HG03103 (cell line): ENCODE data around the gene USP5.

ENCODE experiments used
- ATAC-seq: cut with Tn5 transposase; IDR thresholded peaks from one replicate; pipeline ENCODE4 v1.9.1; 2021; ENCODE audit warnings: low read depth; ENCODE audit not compliant: unreplicated experiment

Gene USP5

DNA sequence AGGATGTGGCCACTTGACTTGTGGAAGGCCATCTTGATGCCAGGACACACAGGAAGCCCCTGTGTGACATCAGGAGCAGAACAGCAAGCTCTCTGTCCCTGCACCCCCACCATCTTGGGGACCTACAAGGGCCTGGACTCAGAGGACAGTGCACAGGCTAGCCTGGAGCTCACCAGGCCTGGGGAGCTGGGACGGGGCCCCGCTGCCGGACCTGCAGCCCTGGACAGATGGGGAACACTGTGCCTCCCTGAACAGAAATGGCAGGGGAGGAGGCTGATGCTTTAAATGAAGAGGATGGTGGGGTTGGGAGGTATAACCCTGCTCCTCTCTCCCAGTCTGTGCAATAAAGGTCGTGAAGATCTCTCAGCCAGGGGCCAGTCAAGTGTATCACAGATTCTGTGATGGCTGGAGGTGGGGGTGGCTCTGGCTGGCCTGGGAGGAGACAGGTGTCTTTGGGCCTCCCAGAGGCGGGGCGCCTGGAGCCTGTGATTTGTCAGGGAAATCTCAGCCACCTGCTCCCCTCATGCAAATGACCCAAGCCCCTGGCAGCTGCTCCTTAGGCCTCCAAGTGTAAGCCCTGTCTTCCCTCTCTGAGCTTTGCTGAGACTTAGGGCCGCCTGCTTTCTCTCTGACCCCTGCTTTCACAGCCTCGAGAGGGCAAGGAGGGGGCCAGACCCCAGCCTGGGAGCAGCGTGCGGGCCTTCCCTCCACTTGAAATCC is 12.3 kb upstream of the USP5 start:
- peak; percentile 73 for ATAC-seq

DNA sequence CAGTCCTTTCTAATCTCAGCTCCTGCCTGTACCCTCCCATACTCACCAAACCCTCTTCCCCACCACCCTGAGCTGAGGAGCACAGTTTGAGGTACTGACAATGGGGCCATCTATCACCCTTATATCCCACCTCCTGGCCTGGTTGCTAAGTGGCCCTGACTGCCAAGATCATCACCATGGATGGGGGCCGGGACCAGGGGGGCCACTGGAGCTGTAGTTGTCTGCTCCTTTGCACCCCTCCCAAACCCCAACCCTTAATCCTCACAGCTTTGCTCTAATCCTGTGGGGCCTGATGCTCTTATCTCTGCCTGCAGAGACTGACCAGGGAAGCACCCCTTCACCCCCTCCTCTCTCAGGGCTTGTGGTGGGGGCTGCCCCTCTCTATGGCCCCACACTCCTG is 11.6 kb upstream of the USP5 start:
- ATAC-seq = no peak

DNA sequence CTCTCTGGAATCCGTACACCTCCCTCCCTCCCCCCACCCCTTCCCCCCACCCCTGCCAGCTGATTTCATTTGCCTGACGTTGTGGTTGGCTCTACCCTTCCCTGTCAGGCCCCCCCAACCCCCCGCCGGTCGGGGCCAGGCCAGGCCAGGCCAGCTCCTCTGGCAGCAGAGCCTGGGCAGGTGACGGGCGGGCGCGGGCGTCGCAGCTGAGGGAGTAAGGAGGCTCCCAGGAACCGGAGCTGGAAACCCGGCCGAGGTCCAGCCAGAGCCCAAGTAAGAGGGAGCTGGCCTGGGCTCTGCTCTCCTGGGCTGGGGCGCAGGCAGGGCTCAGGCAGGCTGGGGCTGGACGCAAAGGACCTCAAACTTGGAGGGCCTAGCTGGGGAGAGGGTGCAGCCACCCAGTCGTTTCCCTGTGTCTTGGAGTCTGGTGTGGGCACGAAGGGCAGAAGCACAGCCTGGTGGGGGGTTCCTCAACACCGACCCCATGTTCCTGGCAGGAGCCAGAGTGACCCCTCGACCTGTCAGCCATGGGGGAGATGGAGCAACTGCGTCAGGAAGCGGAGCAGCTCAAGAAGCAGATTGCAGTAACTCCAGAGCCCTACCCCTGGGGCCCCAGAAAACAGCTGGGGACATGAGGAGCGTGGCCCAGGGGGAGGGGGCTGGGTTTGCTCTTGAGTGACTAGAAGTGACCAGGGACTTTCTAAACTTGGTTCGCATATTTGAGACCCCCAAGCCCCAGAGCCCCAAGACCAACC is 11.0 kb upstream of the USP5 start, which contains the start of gene GNB3:
Gene GNB3 (plus strand): TSS at position 165 of the 755 bp plus-strand sequence. CDS start 363 bp downstream, at position 528.
- ATAC-seq = no peak

DNA sequence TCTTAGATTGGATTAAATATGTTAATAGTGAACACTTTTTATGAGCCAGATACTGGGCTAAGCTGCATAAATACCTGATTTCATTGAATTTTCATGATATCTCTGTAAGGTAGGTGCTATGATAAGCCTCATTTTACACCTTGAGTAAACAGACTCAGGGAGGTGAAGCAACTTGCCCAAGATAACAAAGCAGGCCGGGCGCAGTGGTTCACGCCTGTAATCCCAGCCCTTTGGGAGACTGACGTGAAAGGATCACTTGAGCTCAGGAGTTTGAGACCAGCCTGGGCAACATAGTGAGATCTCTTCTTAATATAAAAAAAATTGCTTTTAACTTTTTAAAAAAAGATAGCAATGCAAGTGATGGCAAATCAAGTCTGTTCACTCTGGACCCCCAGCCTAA is 9.9 kb upstream of the USP5 start:
- no peak for ATAC-seq

DNA sequence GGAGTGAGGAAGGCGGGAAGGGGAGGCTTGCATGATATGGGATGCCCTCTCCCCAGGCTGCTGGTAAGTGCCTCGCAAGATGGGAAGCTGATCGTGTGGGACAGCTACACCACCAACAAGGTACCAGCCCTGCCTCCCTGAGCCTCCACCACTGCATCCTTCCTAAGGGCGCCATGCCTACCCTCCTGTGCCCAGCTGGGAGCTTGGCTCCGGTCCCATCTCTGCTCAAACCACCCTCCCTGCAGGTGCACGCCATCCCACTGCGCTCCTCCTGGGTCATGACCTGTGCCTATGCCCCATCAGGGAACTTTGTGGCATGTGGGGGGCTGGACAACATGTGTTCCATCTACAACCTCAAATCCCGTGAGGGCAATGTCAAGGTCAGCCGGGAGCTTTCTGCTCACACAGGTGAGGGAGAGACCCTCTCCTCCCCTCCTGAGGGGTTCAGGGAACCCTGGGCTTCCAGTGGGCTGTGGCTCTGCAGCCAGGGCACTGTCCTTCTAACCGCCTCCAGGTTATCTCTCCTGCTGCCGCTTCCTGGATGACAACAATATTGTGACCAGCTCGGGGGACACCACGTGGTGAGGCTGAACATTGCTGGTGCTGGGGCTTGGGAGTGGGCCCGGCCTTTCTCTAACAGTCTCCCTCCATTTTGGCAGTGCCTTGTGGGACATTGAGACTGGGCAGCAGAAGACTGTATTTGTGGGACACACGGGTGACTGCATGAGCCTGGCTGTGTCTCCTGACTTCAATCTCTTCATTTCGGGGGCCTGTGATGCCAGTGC is 8.6 kb upstream of the USP5 start:
- ATAC-seq = no peak

DNA sequence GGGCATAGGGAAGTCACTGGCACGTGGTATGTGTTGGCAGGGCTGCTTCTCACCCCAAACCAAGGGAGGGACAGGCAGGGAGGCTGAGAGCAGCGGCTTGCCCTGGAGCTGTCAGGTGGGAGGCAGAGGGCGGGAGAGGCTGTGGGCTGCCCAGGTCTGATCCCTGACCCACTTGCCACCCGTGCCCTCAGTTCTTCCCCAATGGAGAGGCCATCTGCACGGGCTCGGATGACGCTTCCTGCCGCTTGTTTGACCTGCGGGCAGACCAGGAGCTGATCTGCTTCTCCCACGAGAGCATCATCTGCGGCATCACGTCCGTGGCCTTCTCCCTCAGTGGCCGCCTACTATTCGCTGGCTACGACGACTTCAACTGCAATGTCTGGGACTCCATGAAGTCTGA is 6.6 kb upstream of the USP5 start:
- ATAC-seq = no peak

DNA sequence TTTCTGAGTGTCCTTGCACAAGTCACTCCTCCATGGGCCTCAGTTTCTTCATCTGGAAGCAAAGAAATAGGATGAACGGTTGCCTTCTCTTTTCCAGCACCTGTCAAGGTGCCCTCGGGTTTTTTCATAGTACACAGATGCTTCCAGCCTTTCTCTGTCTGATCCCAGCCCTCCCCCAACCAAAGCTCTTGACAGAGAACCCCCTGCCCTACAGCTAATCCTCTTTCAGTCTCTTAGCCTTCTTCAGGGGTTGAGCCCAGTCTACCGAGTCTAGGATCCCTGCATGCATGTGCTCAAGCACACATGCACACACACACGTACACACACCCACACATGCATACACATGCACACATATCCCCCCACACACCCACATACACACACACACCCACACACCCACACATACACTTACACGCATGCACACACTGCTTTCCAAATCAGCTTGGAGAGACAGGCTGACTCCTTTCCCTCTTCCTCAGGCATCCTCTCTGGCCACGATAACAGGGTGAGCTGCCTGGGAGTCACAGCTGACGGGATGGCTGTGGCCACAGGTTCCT is 5.6 kb upstream of the USP5 start:
- ATAC-seq = no peak

DNA sequence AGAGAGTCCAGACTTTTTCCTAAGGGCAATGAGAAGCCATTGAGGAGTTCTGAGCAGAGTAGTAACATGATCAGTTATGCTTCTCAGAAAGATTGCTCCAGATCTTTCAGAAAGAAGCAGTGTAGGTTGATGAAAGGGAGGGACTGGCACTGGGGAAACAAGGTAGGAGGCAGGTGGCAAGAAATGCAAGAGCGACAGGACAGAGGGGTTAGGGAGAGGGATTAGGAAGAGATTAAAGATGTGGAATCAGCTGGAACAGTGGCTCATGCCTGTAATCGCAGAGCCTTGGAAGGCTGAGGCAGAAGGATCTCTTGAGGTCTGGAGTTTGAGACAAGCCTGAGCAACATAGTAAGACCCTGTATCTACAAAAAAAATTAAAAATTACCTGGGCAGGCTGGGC is 4.3 kb upstream of the USP5 start:
- ATAC-seq = no peak

DNA sequence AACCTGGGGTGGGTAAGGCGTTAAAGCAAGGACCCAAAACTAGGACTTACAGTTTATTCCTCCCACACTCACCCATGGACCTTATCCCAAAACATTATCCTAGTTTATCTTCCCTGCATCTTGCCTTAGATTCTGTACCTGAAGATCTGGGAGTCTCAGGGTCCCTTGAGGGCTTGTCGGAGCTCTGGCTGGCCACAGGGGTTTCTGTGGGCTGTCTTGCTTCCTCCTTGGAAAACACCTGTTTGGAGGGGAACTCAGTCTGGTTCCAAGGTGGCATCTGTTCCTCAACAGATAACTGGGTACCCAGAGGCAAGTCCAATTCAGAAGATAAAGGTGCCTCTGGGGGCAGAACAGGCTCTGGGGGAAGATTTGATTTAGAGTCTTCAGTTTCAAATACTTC is 2.5 kb upstream of the USP5 start:
- no peak for ATAC-seq

DNA sequence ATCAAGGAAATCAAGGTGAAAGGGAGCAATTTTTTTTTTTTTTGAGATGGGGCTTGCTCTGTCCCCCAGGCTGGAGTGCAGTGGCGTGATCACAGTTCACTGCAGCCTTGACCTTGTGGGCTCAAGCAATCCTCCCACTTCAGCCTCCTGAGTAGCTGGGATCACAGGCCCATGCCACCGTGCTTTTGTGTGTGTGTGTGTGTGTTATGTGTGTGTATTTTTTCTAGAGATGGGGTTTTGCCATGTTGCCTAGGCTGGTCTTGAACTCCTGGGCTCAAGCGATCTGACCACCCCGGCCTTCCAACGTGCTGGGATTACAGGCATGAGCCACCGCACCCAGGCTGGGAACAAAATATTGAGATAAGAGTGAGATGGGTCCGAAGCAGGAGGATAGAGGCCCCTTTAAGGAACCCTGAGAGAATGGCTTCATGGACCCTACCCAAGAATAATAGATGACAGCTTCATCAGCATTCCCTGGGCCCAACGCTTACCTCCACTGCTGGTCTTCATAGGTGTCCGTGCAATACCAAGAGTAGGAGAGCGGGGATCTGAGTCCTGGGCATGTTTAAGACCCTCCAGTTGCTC is 1.9 kb upstream of the USP5 start:
- no peak for ATAC-seq

DNA sequence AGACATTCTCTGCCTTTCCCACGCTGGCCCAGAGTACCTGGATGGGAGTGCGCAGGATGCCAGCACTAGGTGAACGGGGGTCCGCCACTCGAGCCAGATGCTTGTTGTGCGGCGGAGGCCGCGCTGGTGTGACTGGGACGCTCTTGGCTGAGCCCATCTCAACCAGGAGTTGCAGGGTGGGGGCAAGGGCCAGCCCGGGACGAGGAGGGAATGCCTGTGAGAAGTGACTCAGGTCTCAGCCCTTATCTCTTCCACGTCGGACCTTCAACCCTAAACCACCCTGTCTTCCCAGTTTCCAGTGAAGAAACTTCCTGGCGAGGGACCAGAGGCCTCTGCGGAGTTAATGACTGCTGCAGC is 1.2 kb upstream of the USP5 start:
- ATAC-seq = no peak

DNA sequence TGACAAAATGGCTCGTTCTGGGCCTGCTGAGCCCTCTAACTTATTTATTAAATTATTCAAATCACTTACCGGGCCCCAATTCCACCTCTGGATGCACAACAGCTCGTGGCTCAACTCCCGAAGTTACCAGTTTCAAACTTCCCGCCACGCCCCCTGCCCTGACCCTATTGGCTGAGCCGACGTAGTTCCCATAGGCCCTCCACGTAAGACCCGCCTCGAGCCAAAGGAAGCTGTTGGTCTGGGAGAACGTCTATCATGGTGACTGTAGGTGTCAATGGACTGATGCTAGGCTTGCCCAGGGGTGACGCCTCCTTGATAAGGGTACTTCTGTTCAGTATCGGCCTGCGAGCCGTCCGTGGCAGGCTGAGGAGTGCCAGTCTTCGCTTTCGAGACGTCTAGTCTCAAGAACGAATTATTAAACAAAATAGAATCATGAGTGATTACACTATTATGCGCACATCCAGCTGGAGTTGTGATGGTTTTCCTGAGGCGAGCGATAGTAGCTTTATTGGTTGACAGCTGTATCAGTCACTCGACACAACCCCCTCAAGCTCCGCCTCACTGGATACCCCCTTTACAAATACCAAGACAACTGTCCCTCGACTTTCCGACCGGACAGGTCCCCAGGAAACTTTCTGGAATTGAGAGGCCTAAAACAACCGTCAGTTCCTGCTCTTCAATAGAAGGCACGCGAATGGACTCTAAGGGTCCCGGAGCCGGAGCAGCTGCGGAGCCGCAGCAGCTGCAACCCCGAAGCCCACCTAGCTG is 613 bp upstream of the USP5 start, which contains the start of gene CDCA3:
Gene CDCA3 (minus strand): TSS at position 134 of the 768 bp plus-strand sequence. CDS start 334 bp downstream, outside the sequence.
- peak; percentile 43 for ATAC-seq

DNA sequence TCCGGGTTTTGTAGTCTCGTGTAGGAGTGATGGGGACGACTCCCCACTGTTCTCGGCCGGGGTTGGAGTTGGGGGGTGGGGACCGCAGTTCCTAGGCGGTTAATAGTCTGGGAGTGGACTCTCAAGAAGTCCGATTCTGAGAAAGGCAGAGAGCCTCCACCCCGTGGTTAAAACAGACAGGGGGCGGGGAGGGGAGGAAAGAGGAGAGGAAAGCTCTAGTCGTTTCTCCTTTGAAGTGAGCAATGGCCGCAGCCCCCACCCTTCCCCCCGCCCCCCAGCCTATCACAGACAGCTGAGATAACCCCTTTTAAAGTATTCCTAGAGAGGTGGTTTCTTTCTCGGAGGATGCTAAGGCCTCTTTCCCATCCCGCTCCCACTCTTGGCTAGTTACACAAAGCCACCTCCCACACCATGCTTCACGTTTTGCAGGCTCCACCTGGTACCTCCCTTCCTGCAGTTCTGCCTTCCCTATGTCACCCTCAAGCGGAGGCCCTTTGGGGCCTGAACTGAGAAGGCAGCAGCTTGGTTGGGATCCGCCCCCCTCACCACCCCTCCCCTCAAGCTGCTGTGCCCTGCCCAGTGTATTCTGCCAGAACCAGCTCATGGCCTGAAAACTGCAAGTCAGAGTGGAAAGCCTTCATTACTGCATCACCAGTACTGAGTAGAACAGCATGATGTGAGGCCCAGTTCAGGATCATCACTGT is 853 bp downstream of the USP5 start:
- no peak for ATAC-seq

DNA sequence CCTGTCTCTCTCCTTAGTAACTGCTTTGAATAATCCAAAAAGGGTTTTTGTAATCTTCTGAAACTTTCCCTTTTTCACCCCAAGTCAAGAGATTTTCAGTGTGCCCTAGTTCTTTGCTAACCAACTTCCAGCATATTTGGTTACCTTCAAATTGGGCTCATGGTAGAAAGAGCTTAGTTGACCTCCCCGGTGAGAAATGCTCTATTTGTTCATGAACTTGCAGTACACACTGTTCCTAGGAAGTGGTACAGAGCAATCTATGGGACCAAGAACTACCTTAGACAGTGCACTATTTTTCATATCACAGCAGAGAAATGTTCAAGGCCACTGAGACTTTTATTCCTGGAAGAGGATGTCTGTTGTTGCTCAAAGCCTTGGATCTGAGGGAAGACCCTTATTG is 1.7 kb downstream of the USP5 start:
- ATAC-seq = no peak

DNA sequence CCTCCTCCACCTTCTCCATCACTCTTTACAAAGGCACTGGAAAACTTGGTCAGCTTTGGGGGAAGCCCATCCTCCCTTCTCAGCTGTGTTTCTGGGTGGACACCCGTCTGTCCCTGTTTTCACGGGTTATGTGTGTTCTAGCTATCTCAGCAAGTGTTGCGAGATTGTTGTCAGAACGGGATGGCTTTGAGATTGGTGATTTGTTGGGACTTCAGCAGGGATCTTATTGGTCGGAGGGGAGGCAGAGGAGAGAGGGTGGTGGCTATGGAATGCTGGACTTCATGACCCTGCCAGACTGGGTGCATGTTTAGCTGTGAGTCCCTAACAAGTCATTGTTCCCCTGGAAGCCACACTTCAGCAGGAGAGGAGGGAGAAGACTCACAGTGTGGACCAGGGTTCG is 2.1 kb downstream of the USP5 start:
- ATAC-seq = no peak

DNA sequence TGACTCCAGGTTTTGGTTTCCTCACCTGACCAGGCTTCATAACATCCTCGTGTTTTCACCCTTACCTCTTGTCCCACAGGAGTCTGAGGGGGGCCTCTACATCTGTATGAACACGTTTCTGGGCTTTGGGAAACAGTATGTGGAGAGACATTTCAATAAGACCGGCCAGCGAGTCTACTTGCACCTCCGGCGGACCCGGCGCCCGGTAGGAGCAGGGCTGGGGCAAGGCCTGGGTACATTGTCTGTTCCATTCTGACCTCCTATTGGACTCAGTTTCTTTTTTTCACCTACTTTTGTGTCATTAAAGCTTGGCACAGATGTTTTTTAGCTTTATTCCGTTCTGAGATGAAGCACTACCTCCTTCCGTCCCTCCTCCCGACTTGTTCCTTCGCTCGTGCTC is 3.4 kb downstream of the USP5 start:
- ATAC-seq = no peak

DNA sequence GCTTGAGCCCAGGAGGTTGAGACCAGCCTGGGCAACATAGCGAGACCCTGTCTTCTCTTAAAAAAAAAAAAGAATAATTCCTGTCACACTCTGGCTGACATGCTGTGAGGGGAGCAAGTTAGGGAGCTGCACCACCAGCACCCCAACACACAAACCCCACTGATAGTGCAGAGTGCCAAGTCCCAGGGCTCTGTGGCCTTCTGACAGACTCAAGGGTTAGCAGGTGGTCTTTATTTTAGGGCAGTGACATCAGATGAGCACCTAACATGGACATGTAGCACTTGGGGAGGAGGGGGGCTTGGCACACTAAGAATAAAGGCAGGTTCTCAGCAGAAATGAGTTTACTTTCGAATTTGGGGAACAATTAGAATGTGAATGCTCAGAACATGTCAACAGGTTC is 6.8 kb downstream of the USP5 start:
- ATAC-seq = no peak

DNA sequence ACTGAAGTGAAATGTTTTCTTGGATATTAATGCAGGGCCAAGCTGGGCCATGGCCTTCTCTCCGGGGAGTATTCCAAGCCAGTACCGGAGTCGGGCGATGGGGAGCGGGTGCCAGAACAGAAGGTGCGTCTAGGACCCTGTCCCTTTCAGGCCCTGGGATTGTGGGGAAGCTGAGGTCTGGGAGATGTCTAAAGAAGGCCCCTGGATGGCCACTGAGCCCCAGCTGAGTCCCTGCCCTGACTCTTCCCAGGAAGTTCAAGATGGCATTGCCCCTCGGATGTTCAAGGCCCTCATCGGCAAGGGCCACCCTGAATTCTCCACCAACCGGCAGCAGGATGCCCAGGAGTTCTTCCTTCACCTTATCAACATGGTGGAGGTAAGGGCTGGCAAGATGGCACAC is 8.2 kb downstream of the USP5 start:
- no peak for ATAC-seq

DNA sequence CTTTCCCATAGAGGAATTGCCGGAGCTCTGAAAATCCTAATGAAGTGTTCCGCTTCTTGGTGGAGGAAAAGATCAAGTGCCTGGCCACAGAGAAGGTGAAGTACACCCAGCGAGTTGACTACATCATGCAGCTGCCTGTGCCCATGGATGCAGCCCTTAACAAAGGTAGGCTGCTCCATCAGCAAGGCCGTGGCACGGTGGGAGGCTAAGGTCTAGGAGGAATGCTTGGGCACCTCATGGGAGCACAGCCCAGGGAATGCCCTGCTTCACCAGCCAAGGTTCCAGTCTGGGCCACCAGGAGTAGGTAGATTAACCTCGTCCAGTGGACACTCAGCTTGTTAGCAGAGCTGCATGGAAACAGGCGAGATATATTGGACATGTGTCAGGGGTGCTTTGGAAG is 9.0 kb downstream of the USP5 start:
- no peak for ATAC-seq
